KMS-11 (cell line): ENCODE measurements around the gene GSTK1.
"Not testable (repeated sequence)": the region's sequence is repeated elsewhere in the genome, so short reads cannot be mapped to it uniquely, and the experiment has no call there.

Experiments used
- H2AFZ ChIP-seq: fragments of 200-600 bp; sonication (generic); 2 replicates; pipeline ENCODE4 v1.6.1; 2016; ENCODE audit warnings: antibody characterized with exemption, mixed run types, low read depth
- H3K27ac ChIP-seq: fragments of 200-600 bp; sonication (generic); 2 replicates; pipeline ENCODE4 v1.6.1; 2016; ENCODE audit warnings: mild to moderate bottlenecking, mixed run types
- H3K27me3 ChIP-seq: fragments of 200-600 bp; sonication (generic); 2 replicates; pipeline ENCODE4 v1.6.1; 2017; ENCODE audit warnings: mild to moderate bottlenecking, low read depth, mixed run types, moderate library complexity; ENCODE audit not compliant: insufficient read depth
- H3K36me3 ChIP-seq: fragments of 200-600 bp; sonication (generic); 2 replicates; pipeline ENCODE4 v1.6.1; 2017; ENCODE audit warnings: mild to moderate bottlenecking, mixed run types; ENCODE audit not compliant: insufficient read depth
- H3K4me1 ChIP-seq: fragments of 200-600 bp; sonication (generic); 2 replicates; pipeline ENCODE4 v1.6.1; 2016; ENCODE audit warnings: mild to moderate bottlenecking, low read depth, mixed run types; ENCODE audit not compliant: poor library complexity, severe bottlenecking
- H3K4me2 ChIP-seq: fragments of 200-600 bp; sonication (generic); 2 replicates; pipeline ENCODE4 v1.7.0; 2016; ENCODE audit warnings: mild to moderate bottlenecking, mixed run types
- H3K4me3 ChIP-seq: fragments of 200-600 bp; sonication (generic); IDR thresholded peaks from 2 replicates; pipeline ENCODE4 v1.6.1; 2017; ENCODE audit warnings: low read depth, low read length, mixed read lengths; ENCODE audit not compliant: insufficient read depth
- H3K79me2 ChIP-seq: fragments of 200-600 bp; sonication (generic); 2 replicates; pipeline ENCODE4 v1.6.1; 2016; ENCODE audit warnings: low read depth, mixed run types; ENCODE audit not compliant: insufficient read depth
- H3K9ac ChIP-seq: fragments of 200-600 bp; sonication (generic); 2 replicates; pipeline ENCODE4 v1.6.1; 2016; ENCODE audit warnings: mild to moderate bottlenecking, mixed run types
- H4K20me1 ChIP-seq: fragments of 200-600 bp; sonication (generic); 2 replicates; pipeline ENCODE4 v1.6.1; 2016; ENCODE audit warnings: mild to moderate bottlenecking, mixed run types; ENCODE audit not compliant: insufficient read depth
- CTCF ChIP-seq: fragments of 200-600 bp; sonication (generic); conservative IDR thresholded peaks from 2 replicates; pipeline ENCODE4 v1.6.1; 2017; ENCODE audit warnings: low read depth, mild to moderate bottlenecking, antibody characterized with exemption, low read length, moderate library complexity, mixed read lengths

The GSTK1 gene

DNA sequence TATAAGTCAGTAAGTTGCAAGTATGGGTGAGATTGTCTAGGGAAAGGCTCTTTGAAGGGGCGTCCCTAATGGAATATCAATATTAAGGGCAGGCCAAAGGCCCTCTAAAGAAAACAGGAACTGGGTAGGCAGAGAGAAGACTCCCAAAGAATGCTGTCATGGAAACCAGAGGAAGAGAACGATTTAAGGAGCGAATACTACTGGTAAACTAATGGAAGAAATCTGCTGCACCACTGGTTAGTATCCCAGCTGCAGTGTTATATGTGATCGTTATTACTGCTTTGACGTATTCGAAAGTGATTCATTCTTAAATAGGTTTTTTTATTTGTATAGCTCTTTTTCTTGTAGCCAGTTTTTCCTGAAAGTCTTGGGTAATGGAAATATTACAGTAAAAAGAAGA, 26.2 kb downstream of the GSTK1 start:
- H3K79me2 ChIP-seq = peaks cover 39% of the 10 kb centered on the region
- H3K27ac ChIP-seq = no peak overlapping the region; the same call in 1 of the 2 replicates
- H2AFZ ChIP-seq = peak overlapping the region; percentile 85; the same call in 1 of the 2 replicates
- H3K36me3 ChIP-seq = peaks cover 17% of the 10 kb centered on the region; the same call in 1 of the 2 replicates
- peaks cover 27% of the 10 kb centered on the region for H3K4me1 ChIP-seq
- no peaks in the 10 kb centered on the region for H3K27me3 ChIP-seq
- TF ChIP-seq CTCF = no peak
- H3K9ac ChIP-seq = peak overlapping the region; percentile 96; the same call in 1 of the 2 replicates
- H4K20me1 ChIP-seq = no peaks in the 10 kb centered on the region; the same call in 1 of the 2 replicates
- H3K4me3 ChIP-seq = no peak overlapping the region
- H3K4me2 ChIP-seq = peak overlapping the region; percentile 94

- not testable (repeated sequence) for H2AFZ ChIP-seq, H3K9ac ChIP-seq, H3K27me3 ChIP-seq, H3K27ac ChIP-seq, H4K20me1 ChIP-seq, H3K4me3 ChIP-seq
- Histone ChIP-seq H3K4me1 (peaks cover 27% of the 10 kb centered on the region), H3K36me3 (peaks cover 17% of the 10 kb centered on the region; the same call in 1 of the 2 replicates), H3K4me2 (peak overlapping the region; percentile 94), H3K79me2 (peaks cover 39% of the 10 kb centered on the region)
Measured at GRCh38 chr7:143289888-143290287, 26.6 kb downstream of the GSTK1 start.

GRCh38 chr7:143290293-143290692, 27.1 kb downstream of the GSTK1 start:
- Histone ChIP-seq H2AFZ (no peak overlapping the region), H3K36me3 (peaks cover 22% of the 10 kb centered on the region), H3K4me1 (peaks cover 27% of the 10 kb centered on the region), H3K4me3 (no peak overlapping the region), H4K20me1 (no peaks in the 10 kb centered on the region; the same call in 1 of the 2 replicates), H3K79me2 (peaks cover 39% of the 10 kb centered on the region), H3K9ac (no peak overlapping the region), H3K4me2 (peak overlapping the region; percentile 94; the same call in 1 of the 2 replicates), H3K27me3 (no peaks in the 10 kb centered on the region), H3K27ac (no peak overlapping the region)
- no peak for TF ChIP-seq CTCF

GRCh38 chr7:143292876-143293275, 29.6 kb downstream of the GSTK1 start:
- peaks cover 39% of the 10 kb centered on the region for H3K79me2 ChIP-seq
- H3K9ac ChIP-seq = no peak overlapping the region
- H4K20me1 ChIP-seq = no peaks in the 10 kb centered on the region
- H3K4me3 ChIP-seq = no peak overlapping the region
- no peak overlapping the region for H2AFZ ChIP-seq
- no peak overlapping the region for H3K27ac ChIP-seq
- peaks cover 20% of the 10 kb centered on the region for H3K4me1 ChIP-seq
- no peak for TF ChIP-seq CTCF
- peaks cover 32% of the 10 kb centered on the region for H3K36me3 ChIP-seq
- no peaks in the 10 kb centered on the region for H3K27me3 ChIP-seq
- no peak overlapping the region for H3K4me2 ChIP-seq

DNA sequence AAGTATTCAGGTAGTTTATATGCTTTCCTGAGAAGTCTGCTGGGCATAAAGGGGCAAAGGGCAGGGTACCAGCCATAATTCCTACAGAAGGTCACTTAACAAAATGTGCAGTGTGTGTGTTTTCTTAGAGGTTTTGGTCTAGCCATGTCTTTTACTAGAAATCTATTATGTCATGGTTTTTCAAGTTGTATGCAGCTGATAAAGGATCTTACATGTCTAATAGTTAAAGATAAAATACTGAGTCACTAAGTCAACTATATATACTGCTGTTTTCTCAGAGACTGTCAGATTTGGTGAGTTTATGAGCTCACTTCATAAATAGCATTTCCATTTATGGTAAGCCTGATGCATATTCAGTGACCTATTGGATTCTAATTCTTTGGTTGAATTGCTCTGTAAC, 32.6 kb downstream of the GSTK1 start:
- H3K27ac ChIP-seq = no peak overlapping the region
- no peak for TF ChIP-seq CTCF

More for the DNA sequence above, 32.6 kb downstream of the GSTK1 start:
- no peak overlapping the region for H3K4me3 ChIP-seq
- H3K9ac ChIP-seq = no peak overlapping the region
- H3K79me2 ChIP-seq = peaks cover 13% of the 10 kb centered on the region
- H2AFZ ChIP-seq = no peak overlapping the region
- peaks cover 47% of the 10 kb centered on the region for H3K36me3 ChIP-seq
- H3K4me2 ChIP-seq = no peak overlapping the region
- H3K27me3 ChIP-seq = no peaks in the 10 kb centered on the region
- no peaks in the 10 kb centered on the region for H4K20me1 ChIP-seq
- H3K4me1 ChIP-seq = peaks cover 3% of the 10 kb centered on the region
